GM18526 (cell line): ENCODE data around the gene JPH4.

Experiments
- POLR2A ChIP-seq: IDR thresholded peaks from 3 replicates; pipeline ENCODE4 v1.6.1; 2011; ENCODE audit not compliant: insufficient read length; ENCODE audit errors: extremely low read depth

The JPH4 gene

GRCh38 chr14:23589606-23590005 is 11.0 kb upstream of the JPH4 start:
- TF ChIP-seq POLR2A, result no peak

DNA sequence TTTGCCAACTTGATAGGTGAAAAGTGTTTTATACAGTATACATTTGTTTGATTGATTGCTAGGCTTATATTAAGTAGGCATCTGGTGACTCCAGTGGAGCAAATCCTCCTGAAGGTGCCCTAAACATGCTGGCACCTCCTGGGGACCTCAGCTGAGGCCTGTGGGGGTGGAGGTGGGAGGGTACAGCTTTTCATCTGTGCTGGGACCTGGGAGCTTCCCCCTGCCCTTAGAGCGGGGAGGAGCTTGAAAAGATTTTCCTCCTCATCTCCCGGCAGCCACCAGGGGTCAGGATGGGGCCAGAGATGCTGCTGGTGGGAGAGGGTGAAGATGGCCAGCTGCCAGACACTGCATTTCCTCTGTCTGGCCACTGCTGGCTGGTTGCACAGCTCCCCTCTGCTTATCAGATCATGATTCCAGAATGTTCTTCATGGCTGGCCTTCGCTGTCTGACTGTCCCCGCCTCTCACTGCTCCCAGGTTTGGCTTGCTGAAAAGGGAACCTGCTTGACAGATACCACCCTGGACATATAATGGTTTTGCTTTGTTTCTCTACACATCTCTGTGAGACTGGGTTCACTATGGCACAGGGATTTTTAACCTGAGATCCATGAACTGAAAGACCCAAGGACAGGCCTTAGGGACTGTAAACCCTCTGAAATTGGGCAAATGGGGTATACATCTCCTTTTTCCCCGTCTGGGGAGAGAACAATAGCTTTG is 10.5 kb upstream of the JPH4 start:
- TF ChIP-seq POLR2A, result no peak

DNA sequence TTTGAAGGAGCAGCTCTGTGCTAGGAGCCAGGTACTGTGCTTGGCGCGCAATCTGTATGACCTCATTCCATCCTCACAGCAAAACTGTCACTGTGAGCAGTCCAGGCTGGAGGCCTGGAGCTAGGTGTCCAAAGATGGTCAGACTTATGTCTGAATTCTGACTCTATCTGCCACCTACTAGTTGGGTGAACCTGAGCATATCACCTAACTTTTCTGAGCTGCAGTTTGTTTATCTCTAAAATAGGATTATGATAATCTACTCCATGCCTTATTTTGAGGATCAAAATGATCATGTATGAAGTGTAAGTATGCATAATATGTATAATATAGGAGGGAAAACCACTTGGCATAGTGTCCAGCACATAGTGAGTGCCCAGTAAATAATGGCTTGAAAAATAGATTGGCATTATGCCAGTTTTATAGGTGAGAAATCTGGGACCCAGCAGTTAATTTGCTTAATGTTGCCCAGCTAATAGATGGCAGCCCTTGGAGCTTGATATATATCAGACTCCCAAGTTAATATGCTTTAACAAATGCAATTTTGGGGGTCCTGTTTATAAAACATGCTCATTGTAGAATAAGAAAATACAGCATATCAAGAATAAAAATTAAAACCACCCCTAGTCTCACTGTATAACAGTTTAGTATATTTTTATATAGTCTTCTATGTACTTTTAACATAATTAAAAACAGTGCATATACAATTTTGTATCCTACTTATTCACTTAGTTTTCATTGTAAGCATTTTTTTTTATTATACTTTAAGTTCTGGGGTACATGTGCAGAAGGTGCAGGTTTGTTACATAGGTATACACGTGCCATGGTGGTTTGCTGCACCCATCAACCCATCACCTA is 4.5 kb upstream of the JPH4 start:
- TF ChIP-seq POLR2A, result no peak

DNA sequence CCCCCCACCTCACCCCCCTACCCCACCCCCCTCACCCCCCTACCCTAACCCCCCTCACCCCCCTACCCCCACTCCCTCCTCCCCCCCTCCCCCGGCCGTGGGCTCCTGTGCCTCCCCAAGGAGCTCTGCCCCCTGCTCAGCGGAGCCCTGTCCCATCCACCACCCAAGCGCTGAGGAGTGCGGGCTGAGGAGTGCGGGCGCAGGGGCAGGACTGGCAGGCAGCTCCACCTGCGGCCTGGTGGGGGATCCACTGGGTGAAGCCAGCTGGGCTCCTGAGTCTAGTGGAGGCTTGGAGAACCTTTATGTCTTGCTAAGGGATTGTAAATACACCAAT is 2.3 kb upstream of the JPH4 start:
- TF ChIP-seq POLR2A, result no peak

- no peak for TF ChIP-seq POLR2A
Observed at GRCh38 chr14:23580152-23580926, 1.7 kb upstream of the JPH4 start.

- no peak for TF ChIP-seq POLR2A
Observed at GRCh38 chr14:23579739-23580138, 1.1 kb upstream of the JPH4 start.

DNA sequence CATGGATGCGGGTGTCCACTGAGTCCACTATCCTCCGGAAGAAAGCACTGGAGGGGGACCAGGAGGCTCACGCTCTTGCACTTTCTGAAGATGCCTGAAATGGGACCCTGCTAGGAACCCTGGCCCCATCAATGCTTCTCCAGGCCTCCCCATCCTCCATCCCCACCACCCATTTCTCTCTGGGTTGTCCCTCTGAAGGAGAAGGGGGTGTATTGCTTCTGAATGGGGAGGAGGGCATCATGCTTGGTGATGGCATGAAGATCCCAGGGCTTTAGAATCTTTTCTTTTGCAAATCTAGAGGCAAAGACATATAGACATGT is 681 bp upstream of the JPH4 start:
- TF ChIP-seq POLR2A, result no peak

DNA sequence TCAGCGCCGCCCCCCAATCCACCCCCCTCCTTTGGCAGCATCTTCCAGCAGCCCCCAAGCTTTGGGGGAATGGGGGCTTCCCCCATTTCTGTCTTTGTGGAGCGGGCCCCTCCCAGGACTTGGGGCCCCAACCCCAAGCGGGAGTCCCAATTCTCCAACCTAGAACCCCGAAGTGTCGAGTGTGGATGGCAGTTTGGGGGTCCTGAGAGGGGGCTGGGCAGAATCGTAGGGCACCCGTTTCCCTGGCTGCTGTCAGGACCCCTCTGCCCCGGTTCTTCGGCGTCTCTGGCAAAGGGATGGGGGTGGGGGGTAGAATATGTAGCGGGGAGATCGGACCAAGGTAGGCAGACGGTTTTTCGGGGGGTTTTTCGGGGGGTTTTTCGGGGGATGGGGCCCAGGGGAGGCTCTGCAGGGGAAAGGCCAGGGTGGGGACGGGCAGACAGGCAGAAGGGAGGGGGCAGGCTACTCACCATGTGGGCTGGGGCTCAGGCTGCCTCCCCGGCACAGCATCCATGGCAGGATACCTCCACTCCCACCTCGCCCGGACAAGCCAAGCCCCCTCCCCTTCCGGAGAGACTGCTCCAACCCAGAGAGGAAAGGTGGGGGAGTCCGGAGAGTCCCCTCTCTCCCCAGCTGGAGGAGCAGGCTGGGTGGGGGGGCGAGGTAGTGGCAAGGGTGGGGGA is 739 bp downstream of the JPH4 start:
- no peak for TF ChIP-seq POLR2A

DNA sequence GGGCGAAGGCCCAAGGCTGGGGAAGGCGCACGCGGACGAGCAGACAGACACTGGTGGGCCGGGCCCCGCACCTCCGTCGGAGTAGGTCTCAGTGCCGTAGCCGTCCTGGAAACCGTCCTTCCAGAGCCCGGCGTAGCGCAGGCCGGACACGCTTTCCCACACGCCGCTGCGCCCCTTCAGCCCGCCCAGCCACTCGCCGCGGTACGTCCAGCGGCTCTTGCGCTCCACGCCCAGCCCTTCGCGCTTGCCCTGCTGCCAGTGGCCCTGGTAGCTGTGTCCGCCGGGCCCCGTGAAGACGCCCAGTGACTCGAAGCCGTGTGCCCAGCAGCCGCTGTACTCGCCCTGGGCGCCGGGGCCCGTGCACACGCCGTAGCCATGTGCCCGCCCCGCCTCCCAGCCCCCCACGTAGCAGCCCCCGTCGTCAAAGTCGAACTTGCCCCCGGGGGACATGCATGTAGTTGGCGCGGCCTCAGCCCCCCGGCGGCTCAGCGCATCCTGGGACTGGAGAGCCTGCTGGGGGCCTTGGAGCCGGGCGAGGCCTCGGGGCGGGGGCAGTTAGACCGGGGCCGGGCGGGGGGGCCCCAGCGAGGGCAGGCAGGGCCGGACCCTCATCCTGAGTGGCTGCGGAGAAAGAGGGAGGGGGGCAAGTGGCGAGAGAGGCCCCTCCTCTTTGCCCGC is 1.4 kb downstream of the JPH4 start:
- TF ChIP-seq POLR2A, result no peak

DNA sequence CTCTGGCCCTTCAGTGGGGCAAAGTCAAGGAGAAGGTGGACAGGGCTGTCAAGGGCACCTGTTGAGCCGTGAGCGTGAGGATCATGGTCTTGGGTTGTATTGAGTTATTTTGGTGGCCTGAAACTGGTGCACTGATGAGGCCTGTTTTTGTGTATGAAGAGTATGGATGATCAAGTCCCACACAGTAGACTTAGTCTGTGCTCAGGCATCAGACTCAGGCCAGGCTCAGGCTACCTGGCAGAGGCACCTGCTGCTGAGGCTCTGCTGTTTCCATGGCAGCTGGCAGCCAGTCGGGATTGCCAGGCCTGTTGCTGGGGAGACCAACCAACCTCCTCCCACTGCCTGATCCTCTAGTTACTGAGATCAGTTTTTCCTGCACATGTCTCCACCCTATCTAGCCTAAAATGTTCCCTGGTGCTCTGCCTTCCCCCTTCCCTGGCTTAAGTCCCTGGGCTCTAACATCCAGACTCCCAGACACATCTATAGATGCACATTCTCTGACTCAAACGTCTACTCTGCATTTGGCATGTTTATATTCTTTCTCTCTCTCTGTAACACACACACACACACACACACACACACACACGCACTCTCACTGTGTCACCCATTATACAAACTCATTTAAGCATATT is 5.1 kb downstream of the JPH4 start:
- TF ChIP-seq POLR2A, result no peak

GRCh38 chr14:23572836-23573235 is 5.8 kb downstream of the JPH4 start:
- TF ChIP-seq POLR2A, result no peak

- no peak for TF ChIP-seq POLR2A
Observed at GRCh38 chr14:23572524-23572828, 6.1 kb downstream of the JPH4 start.

- TF ChIP-seq POLR2A, result no peak
Observed at GRCh38 chr14:23571701-23572523, 6.7 kb downstream of the JPH4 start.
